Spleen (tissue), 11 donors: ENCODE measurements around the gene C2CD2L. TPM values are rescaled to one million over a fixed set of nuclear protein-coding genes. Genes with fewer than 3 reads are reported as not detected.

Experiments
- DNase-seq: peaks from one replicate; pipeline ENCODE4 v3.0.0-alpha.2; 2020
- H3K27ac ChIP-seq, 8 donors: fragments of 200-600 bp; sonication (generic) in 7 of 8; 1 replicate in 4 of 8; 2 replicates in 4 of 8; pipeline versions ENCODE4 v1.5.0 to v1.8.0; 2016 to 2021; ENCODE audit warnings: inconsistent platforms in 4 of 8, mild to moderate bottlenecking in 4 of 8, moderate library complexity in 1 of 8
- H3K27me3 ChIP-seq, 7 donors: fragments of 200-600 bp; sonication (generic) in 6 of 7; replicated peaks in 1 of 7; 1 replicate in 4 of 7; 2 replicates in 3 of 7; pipeline versions ENCODE4 v1.5.0 to v1.8.0; 2016 to 2021; ENCODE audit warnings: inconsistent platforms in 3 of 7, mild to moderate bottlenecking in 1 of 7
- H3K36me3 ChIP-seq, 6 donors: fragments of 200-600 bp; sonication (generic) in 5 of 6; 1 replicate in 4 of 6; 2 replicates in 2 of 6; pipeline versions ENCODE4 v1.5.0 to v1.8.0; 2016 to 2021; ENCODE audit warnings: inconsistent platforms in 2 of 6
- H3K4me1 ChIP-seq, 6 donors: fragments of 200-600 bp; sonication (generic) in 5 of 6; 1 replicate in 3 of 6; 2 replicates in 3 of 6; pipeline versions ENCODE4 v1.5.0 to v1.8.0; 2016 to 2021; ENCODE audit warnings: inconsistent platforms in 3 of 6
- H3K4me3 ChIP-seq, 8 donors: fragments of 200-600 bp; sonication (generic) in 7 of 8; 1 replicate in 4 of 8; 2 replicates in 4 of 8; pipeline versions ENCODE4 v1.5.0 to v1.8.0; 2016 to 2021; ENCODE audit warnings: inconsistent platforms in 4 of 8, mild to moderate bottlenecking in 4 of 8, moderate library complexity in 2 of 8
- H3K9me3 ChIP-seq, 8 donors: fragments of 200-600 bp; sonication (generic) in 7 of 8; 1 replicate in 4 of 8; 2 replicates in 4 of 8; pipeline versions ENCODE4 v1.5.0 to v1.8.0; 2016 to 2021; ENCODE audit warnings: inconsistent platforms in 4 of 8
- POLR2A ChIP-seq, 3 donors: fragments of 450-650 bp; IDR thresholded peaks; one replicate each; pipeline ENCODE4 v1.5.1; 2017; ENCODE audit warnings: antibody characterized with exemption in 3 of 3, mild to moderate bottlenecking in 1 of 3
- POLR2AphosphoS5 ChIP-seq, 3 donors: sonication (generic); formaldehyde crosslinking; IDR thresholded peaks; one replicate each; pipeline ENCODE4 v1.5.1; 2017; ENCODE audit warnings: antibody characterized with exemption in 3 of 3
- WGBS, 5 donors: extraction: QIAGEN DNeasy Blood & Tissue Kit in 3 of 5; methylation state at CpG; one replicate each; pipeline versions ENCODE4 v1.1.5 to v1.1.7; 2013 to 2018; 5-methylcytosine and 5-hydroxymethylcytosine counted together
- intact Hi-C: fragments of 100-400 bp; cut with DNase I; formaldehyde crosslinking; loops from one replicate; pipeline ENCODE4 v1.15.0; 2023; ENCODE audit warnings: low total_unique reads
- polyA plus RNA-seq, 3 donors: library from polyadenylated mRNA; stranded (reverse); fragments of 200-250 nt; gene quantifications; one replicate each; pipeline ENCODE4 v1.2.1, GENCODE V29; 2013
- total RNA-seq, 7 donors: library from RNA; depleted of rRNA in 3 of 7; stranded (reverse); fragments of >200 nt in 3 of 7; fragmentation: NEBNext Ultra II Directional in 4 of 7; extraction: Animal tissue kit (Norgen Biotek cat#: 25700) in 4 of 7; gene quantifications; one replicate each; pipeline versions ENCODE4 v1.1.0 to v1.2.1, GENCODE V29; 2016 to 2021
- TF ChIP-seq, protein P1 (sequence below), 11 experiments: fragments of 200-600 bp in 7 of 11; fragments of 450-650 bp in 4 of 11; sonication (generic) in 4 of 11; IDR thresholded peaks in 8 of 11; conservative IDR thresholded peaks in 3 of 11; 1 replicate in 7 of 11; 2 replicates in 4 of 11; pipeline versions ENCODE4 v1.4.0 to v1.8.0; 2016 to 2021; ENCODE audit warnings: antibody characterized with exemption in 11 of 11, inconsistent platforms in 4 of 11, mild to moderate bottlenecking in 1 of 11
- donor health status: healthy with polysubstance abuse.
- donor health status: DM: no; HTN: no; CAD: no; lungs with moderate emphysema.
- donor health status: DM: no; HTN: no; CAD: no.
- donor health status: Bipolar disorder and iron deficiency.
- donor health status: healthy.
- donor health status: DM: no; HTN: no; CAD: no.
- donor health status: DM: yes; HTN: yes; CAD: no.

Gene C2CD2L
- total and polyA plus RNA-seq, 10 donors: 5.8 to 19.6 (median 15.7) TPM

GRCh38 chr11:119099711-119100110, 7.4 kb upstream of the C2CD2L start:
- Histone ChIP-seq H3K4me3 (no peak overlapping the region), H3K27me3 (no peaks in the 10 kb centered on the region), H3K27ac (no peak overlapping the region), H3K4me1 (peaks cover 24 to 71% (median 45%) of the 10 kb centered on the region in 6 donors), H3K9me3 (no peaks in the 10 kb centered on the region), H3K36me3 (peaks cover 0 to 31% (median 19%) of the 10 kb centered on the region in 6 donors)
- intact Hi-C loops: loop anchor here (10.0 kb wide), 1 partner anchor 95 kb away; no protein-coding TSS in a partner anchor
- TF ChIP-seq, protein P1, sequence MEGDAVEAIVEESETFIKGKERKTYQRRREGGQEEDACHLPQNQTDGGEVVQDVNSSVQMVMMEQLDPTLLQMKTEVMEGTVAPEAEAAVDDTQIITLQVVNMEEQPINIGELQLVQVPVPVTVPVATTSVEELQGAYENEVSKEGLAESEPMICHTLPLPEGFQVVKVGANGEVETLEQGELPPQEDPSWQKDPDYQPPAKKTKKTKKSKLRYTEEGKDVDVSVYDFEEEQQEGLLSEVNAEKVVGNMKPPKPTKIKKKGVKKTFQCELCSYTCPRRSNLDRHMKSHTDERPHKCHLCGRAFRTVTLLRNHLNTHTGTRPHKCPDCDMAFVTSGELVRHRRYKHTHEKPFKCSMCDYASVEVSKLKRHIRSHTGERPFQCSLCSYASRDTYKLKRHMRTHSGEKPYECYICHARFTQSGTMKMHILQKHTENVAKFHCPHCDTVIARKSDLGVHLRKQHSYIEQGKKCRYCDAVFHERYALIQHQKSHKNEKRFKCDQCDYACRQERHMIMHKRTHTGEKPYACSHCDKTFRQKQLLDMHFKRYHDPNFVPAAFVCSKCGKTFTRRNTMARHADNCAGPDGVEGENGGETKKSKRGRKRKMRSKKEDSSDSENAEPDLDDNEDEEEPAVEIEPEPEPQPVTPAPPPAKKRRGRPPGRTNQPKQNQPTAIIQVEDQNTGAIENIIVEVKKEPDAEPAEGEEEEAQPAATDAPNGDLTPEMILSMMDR (IDR thresholded peaks at IDR 0.05 in 8 of 11, conservative IDR thresholded peaks at IDR 0.05 in 3 of 11): no peak
- no peak for TF ChIP-seq POLR2AphosphoS5 (IDR thresholded peaks at IDR 0.05)
- DNase-seq: no peak
- 53 to 78% (median 68%) methylated on average over 6 of the region's 6 CpGs for WGBS, 5 donors

GRCh38 chr11:119100246-119100970, 6.7 kb upstream of the C2CD2L start:
- TF ChIP-seq POLR2AphosphoS5 (IDR thresholded peaks at IDR 0.05) (no peak), POLR2A (IDR thresholded peaks at IDR 0.05) (no peak)
- TF ChIP-seq, protein P1 (IDR thresholded peaks at IDR 0.05 in 8 of 11, conservative IDR thresholded peaks at IDR 0.05 in 3 of 11): peak in 2 of 11 experiments; percentile 11 to 21
- WGBS, 5 donors: 55 to 62% (median 56%) methylated on average over 11 of the region's 11 CpGs
- H3K27ac ChIP-seq: peak overlapping the region in 1 of 8 donors; percentile 91

GRCh38 chr11:119100994-119101758, 6.0 kb upstream of the C2CD2L start:
- WGBS, 5 donors: 1 to 3% (median 2%) methylated on average over 16 to 29 of the region's 29 CpGs
- intact Hi-C loops: no loop called here
- peak overlapping the region; percentile 85 to 98 (median 92) for H3K27ac ChIP-seq
- H3K36me3 ChIP-seq: peaks cover 0 to 31% (median 19%) of the 10 kb centered on the region in 6 donors
- no peaks in the 10 kb centered on the region for H3K27me3 ChIP-seq
- peak overlapping the region; percentile 83 to 99 (median 92) for H3K4me3 ChIP-seq
- no peak for TF ChIP-seq POLR2A (IDR thresholded peaks at IDR 0.05)
- TF ChIP-seq, protein P1 (IDR thresholded peaks at IDR 0.05 in 8 of 11, conservative IDR thresholded peaks at IDR 0.05 in 3 of 11): peak in 1 of 11 experiments; percentile 17
- TF ChIP-seq POLR2AphosphoS5 (IDR thresholded peaks at IDR 0.05): peak in 1 of 3 donors; percentile 61
- DNase-seq: peak; percentile 75
- no peaks in the 10 kb centered on the region for H3K9me3 ChIP-seq
- H3K4me1 ChIP-seq: peaks cover 21 to 71% (median 41%) of the 10 kb centered on the region in 6 donors

More at GRCh38 chr11:119100246-119100970, 6.7 kb upstream of the C2CD2L start:
- peaks cover 24 to 71% (median 45%) of the 10 kb centered on the region in 6 donors for H3K4me1 ChIP-seq
- intact Hi-C loops: no loop called here
- H3K9me3 ChIP-seq: no peaks in the 10 kb centered on the region
- peaks cover 0 to 31% (median 19%) of the 10 kb centered on the region in 6 donors for H3K36me3 ChIP-seq
- peak; percentile 67 for DNase-seq
- no peaks in the 10 kb centered on the region for H3K27me3 ChIP-seq
- H3K4me3 ChIP-seq: peak overlapping the region; percentile 83 to 99 (median 92)
